Subcutaneous abdominal adipose tissue (tissue), 5 donors: Measurements from ENCODE around the gene FARP1.

ENCODE experiments used
- H3K27ac ChIP-seq: one replicate; pipeline ENCODE4 v1.7.0; 2013; ENCODE audit warnings: low read depth, mild to moderate bottlenecking, inconsistent platforms, low read length, moderate library complexity
- H3K27me3 ChIP-seq, 5 donors: one replicate each; pipeline ENCODE4 v1.7.0; 2013; ENCODE audit warnings: low read length in 5 of 5, inconsistent platforms in 1 of 5; ENCODE audit not compliant: control insufficient read depth in 5 of 5, insufficient read depth in 4 of 5
- H3K36me3 ChIP-seq, 5 donors: one replicate each; pipeline ENCODE4 v1.7.0; 2013; ENCODE audit warnings: low read length in 5 of 5; ENCODE audit not compliant: control insufficient read depth in 5 of 5, insufficient read depth in 5 of 5
- H3K4me1 ChIP-seq, 5 donors: one replicate each; pipeline ENCODE4 v1.7.0; 2013; ENCODE audit warnings: low read length in 5 of 5, mild to moderate bottlenecking in 3 of 5, moderate library complexity in 1 of 5; ENCODE audit not compliant: control insufficient read depth in 5 of 5, insufficient read depth in 5 of 5
- H3K4me3 ChIP-seq, 5 donors: one replicate each; pipeline ENCODE4 v1.7.0; 2013; ENCODE audit warnings: low read length in 5 of 5, low read depth in 1 of 5
- H3K9ac ChIP-seq, 5 donors: one replicate each; pipeline ENCODE4 v1.7.0; 2013; ENCODE audit warnings: low read length in 5 of 5, mild to moderate bottlenecking in 4 of 5, moderate library complexity in 3 of 5
- H3K9me3 ChIP-seq, 5 donors: one replicate each; pipeline ENCODE4 v1.7.0; 2013; ENCODE audit warnings: low read length in 5 of 5; ENCODE audit not compliant: control insufficient read depth in 5 of 5
- donor health status: healthy.
- donor health status: healthy.
- donor health status: healthy.
- donor health status: healthy.
- donor health status: healthy.

Gene FARP1

DNA sequence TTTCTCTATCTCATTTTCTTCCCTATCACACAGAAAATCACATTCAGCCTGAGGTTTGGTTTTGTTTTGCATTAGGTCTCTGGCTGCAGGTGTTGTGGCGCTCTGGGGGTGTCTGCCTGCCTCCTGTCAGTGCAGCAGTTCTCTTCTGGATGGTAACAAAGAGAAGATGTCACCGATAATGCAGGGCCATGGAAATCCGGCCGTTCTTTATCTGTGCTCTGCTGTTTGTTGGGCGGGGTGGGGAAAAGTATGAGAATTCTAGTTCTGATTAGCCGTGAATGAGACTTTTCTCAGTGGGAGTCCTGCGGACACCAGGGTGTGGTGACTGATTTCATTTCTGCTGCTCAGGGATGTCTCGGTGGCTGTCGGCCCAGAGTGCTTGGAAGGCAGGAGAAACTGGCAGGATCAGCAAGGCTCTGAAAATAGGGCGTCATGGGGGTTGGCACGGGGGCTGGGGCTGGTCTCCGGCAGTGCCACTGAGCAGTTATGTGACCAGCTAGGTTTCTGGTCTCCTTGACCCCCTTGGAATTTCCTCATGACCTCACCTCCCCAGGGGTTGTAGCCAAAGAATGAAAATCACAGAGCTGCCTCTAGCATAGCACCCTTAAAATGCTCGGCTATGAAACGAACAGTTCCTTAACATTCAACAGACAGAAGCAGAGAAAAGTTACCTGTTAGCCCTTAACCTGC, 29.2 kb downstream of the FARP1 start:
- peak overlapping the region in 4 of 5 donors; percentile 8 to 49 (median 32) for H3K9ac ChIP-seq
- peak overlapping the region; percentile 3 to 48 (median 26) for H3K4me3 ChIP-seq
- peaks cover 8 to 41% (median 36%) of the 10 kb centered on the region in 5 donors for H3K4me1 ChIP-seq
- no peaks in the 10 kb centered on the region for H3K9me3 ChIP-seq
- peak overlapping the region; percentile 35 for H3K27ac ChIP-seq
- peaks cover 0 to 7% (median 0%) of the 10 kb centered on the region in 5 donors for H3K36me3 ChIP-seq
- H3K27me3 ChIP-seq = no peaks in the 10 kb centered on the region

DNA sequence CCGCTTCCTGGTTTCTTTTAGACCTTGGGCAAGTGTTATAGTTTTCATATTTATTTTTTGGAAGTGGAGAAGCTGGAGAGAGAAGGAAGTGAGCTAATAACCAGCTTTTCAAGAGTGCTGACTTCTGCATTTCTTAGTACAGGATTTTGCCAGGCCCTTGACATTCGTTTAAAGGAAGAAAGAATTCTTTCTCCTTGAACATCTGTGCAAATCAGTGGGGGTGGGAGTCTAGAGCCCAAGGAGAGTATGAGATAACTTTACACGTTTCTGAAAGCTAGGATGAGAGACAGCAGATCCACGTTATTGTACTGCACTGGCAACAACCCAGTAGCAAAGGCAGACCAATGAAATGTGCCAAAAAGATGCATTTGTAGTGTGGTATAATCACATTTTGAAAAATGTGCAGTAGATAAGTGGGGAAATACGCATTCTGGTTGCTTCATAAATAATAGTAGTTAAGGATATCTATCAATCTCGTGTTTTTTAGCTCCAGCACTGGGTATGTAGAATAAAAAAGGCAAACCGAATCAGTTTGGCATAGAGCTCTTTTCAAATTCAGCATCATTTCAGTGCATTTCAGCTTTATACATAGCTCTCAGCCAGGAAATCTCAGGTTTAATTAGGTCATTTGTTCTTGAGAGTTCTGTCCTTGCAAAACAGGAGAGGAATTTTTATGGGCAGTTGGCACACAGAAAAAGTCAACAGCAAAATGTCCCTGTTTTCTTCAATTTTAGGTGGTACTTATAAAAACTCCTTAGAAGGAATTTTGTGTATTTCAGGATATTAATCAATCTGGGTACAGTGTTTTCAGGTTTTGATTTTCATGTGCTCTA, 29.9 kb downstream of the FARP1 start:
- H3K27ac ChIP-seq = peak overlapping the region; percentile 35
- H3K36me3 ChIP-seq = peaks cover 0 to 8% (median 0%) of the 10 kb centered on the region in 5 donors
- H3K4me3 ChIP-seq = peak overlapping the region in 3 of 5 donors; percentile 3 to 48 (median 31)
- H3K9me3 ChIP-seq = no peaks in the 10 kb centered on the region
- H3K9ac ChIP-seq = peak overlapping the region in 4 of 5 donors; percentile 8 to 49 (median 32)
- H3K27me3 ChIP-seq = no peaks in the 10 kb centered on the region
- peaks cover 8 to 41% (median 36%) of the 10 kb centered on the region in 5 donors for H3K4me1 ChIP-seq

DNA sequence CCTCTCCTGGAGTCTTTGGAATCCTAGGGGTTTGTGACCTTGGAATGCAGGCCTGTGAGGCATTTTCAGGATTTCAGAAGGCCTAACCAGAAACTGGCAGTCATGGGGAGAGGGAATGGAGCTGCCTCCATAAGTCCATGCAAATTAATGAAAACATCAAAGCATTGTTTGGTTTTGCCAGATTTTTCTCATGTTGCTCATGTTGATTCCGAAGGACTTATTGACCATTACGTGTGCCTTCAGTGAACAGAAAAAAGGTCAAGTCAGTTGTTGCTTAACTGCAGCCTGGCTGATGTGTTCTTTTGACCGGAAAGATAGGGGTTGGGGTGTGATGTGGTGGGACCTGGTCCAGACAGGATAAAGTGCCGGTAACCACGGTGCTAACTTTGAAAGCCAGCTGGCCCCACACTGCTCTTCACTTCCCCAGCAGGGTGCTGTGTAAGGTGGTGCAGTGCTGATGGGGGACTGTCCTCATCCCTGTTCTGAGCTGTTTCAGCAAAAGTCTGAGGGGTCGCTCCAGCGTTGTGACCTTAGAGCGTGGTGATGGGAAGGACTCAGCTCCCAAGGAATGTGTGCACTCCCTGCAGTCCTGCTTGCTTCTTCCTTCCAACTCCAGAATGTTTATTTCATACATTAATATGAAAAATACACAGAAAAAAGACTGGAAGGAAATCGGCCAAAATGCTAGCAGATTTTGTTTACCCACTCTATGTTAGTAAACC, 30.7 kb downstream of the FARP1 start:
- peak overlapping the region; percentile 35 for H3K27ac ChIP-seq
- peaks cover 8 to 41% (median 36%) of the 10 kb centered on the region in 5 donors for H3K4me1 ChIP-seq
- no peaks in the 10 kb centered on the region for H3K9me3 ChIP-seq
- H3K4me3 ChIP-seq = no peak overlapping the region
- no peaks in the 10 kb centered on the region for H3K27me3 ChIP-seq
- peaks cover 0 to 8% (median 0%) of the 10 kb centered on the region in 5 donors for H3K36me3 ChIP-seq
- no peak overlapping the region for H3K9ac ChIP-seq

DNA sequence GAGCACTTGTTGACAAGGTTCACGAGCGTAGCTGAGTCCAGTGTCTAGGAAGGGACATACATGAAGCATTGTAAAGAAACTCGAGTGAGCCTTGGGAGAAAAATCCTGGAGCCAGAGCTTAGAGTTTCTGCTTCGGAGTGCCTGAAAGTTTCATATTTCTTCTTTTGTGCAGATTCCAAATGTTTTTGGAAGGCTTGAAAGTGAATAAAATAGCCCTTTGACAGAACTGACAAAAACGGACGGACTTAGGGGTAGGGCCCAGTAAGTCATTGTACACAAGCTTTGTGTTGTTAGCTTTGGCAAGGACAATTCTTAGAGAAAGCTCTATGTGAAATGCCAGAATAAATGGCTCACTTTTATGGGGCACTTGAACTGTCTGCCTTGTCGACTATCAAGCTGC, 31.4 kb downstream of the FARP1 start:
- H3K9ac ChIP-seq = no peak overlapping the region
- H3K9me3 ChIP-seq = no peaks in the 10 kb centered on the region
- no peak overlapping the region for H3K4me3 ChIP-seq
- H3K27me3 ChIP-seq = no peaks in the 10 kb centered on the region
- H3K4me1 ChIP-seq = peaks cover 8 to 41% (median 36%) of the 10 kb centered on the region in 5 donors
- H3K27ac ChIP-seq = no peak overlapping the region
- H3K36me3 ChIP-seq = peaks cover 0 to 8% (median 0%) of the 10 kb centered on the region in 5 donors

DNA sequence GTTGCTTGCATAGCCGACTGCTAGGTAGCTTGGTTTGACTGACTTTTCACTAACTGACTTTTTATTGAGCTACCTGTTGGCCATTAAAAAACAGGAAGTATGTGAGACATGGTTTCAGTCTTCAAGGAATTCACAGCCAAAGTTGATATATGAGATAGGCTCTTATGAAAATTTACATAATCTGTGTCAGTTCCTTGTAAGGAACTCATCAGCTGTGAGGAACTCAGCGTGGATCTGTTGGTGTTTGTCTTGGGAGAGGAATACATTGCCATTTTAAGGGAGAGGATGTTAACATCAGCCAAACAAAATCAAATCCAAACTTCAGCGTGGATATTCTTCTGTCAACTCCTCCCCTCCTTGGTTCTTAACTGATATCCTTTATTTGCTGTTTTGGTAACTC, 32.1 kb downstream of the FARP1 start:
- Histone ChIP-seq H3K9ac (no peak overlapping the region), H3K9me3 (no peaks in the 10 kb centered on the region), H3K27ac (no peak overlapping the region), H3K4me1 (peaks cover 8 to 41% (median 36%) of the 10 kb centered on the region in 5 donors), H3K36me3 (peaks cover 0 to 8% (median 0%) of the 10 kb centered on the region in 5 donors), H3K27me3 (no peaks in the 10 kb centered on the region), H3K4me3 (no peak overlapping the region)

DNA sequence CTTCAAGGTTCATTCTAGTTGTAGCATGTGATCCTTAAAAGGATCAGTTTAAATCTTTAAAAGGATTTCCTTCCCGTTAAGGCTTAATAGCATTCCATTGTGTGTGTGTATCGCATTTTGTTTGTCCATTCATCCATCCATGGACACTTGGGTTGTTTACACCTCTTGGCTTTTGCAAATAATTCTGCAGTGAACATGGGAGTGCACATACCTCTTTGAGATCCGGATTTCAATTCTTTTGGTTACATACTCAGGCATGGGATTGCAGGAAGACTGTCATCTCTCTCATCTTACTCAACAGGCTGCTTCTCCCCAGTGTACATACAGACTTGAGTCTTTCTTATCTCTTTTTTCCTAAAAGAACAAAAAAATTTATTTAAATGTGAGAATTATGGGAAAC, 32.9 kb downstream of the FARP1 start:
- Histone ChIP-seq H3K27me3 (no peaks in the 10 kb centered on the region), H3K4me1 (peaks cover 8 to 41% (median 36%) of the 10 kb centered on the region in 5 donors), H3K9ac (no peak overlapping the region), H3K9me3 (no peaks in the 10 kb centered on the region), H3K27ac (no peak overlapping the region), H3K4me3 (no peak overlapping the region), H3K36me3 (peaks cover 0 to 8% (median 0%) of the 10 kb centered on the region in 5 donors)

DNA sequence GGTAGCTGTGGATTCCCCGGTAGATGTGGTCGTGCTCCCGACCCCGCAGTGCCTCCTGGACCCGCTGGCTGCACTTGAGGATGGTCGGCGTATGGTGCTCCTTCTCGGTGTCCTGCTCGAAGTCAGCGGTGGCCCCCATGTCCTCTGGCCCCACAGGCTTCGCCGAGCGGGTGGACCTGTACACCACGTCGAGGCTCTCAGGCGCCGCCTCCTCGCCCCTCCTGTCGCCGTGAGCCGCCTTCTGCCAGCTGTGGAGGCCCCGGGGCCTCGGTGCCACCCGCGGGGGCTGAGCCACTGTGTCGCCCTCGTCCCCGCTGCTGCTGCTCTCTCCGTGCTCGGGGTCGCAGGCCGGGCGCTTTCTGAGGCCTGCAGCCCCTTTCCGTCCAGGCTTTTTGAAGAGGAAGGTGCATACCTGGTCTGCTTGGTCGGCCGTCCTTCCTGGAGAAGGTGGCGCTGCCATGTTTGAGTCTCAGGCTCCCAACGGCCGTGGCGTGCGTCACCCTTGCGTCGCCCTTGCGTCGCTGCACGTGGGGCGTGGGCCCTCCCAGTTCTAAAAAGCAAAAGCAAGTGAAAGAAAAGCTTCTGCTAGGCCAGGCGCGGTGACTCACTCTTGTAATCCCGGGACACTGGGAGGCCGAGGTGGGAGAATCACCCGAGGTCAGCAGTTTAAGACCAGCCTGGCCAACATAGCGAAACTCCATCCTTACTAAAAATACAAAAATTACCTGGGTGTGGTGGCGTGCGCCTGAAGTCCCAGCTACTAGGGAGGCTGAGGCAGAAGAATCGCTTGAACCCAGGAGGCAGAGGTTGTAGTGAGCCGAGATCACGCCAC, 34.1 kb downstream of the FARP1 start, which contains the start of gene RNF113B:
RNF113B (minus strand) TSS at position 493 of the 832 bp plus-strand sequence; CDS start at position 460, 33 bp downstream.
- Histone ChIP-seq H3K9me3 (no peaks in the 10 kb centered on the region), H3K9ac (no peak within 1 kb of the TSS), H3K4me3 (no peak within 1 kb of the TSS), H3K36me3 (peaks cover 0 to 8% (median 0%) of the 10 kb centered on the region in 5 donors), H3K27ac (no peak within 1 kb of the TSS), H3K4me1 (peaks cover 8 to 33% (median 28%) of the 10 kb centered on the region in 5 donors), H3K27me3 (no peaks in the 10 kb centered on the region)

DNA sequence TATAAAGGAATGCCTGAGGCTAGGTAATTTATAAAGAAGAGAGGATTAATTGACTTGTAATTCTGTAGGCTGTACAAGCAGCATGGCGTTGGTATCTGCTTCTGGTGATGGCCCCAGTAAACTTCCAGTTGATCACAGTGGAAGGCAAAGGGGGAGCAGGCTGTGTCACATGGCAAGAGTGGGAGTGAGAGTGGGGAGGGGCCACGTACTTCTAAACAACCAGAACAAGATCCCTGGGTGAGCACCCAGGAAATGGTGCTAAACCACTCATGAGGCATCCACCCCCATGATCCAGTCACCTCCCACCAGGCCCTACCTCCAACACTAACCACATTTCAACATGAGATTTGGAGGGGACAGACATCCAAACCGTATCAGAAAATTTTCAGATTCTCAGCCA, 37.2 kb downstream of the FARP1 start:
- no peak overlapping the region for H3K27ac ChIP-seq
- H3K36me3 ChIP-seq = peaks cover 0 to 8% (median 0%) of the 10 kb centered on the region in 5 donors
- no peaks in the 10 kb centered on the region for H3K27me3 ChIP-seq
- H3K9me3 ChIP-seq = no peaks in the 10 kb centered on the region
- H3K4me3 ChIP-seq = no peak overlapping the region
- peaks cover 0 to 3% (median 0%) of the 10 kb centered on the region in 5 donors for H3K4me1 ChIP-seq
- no peak overlapping the region for H3K9ac ChIP-seq

DNA sequence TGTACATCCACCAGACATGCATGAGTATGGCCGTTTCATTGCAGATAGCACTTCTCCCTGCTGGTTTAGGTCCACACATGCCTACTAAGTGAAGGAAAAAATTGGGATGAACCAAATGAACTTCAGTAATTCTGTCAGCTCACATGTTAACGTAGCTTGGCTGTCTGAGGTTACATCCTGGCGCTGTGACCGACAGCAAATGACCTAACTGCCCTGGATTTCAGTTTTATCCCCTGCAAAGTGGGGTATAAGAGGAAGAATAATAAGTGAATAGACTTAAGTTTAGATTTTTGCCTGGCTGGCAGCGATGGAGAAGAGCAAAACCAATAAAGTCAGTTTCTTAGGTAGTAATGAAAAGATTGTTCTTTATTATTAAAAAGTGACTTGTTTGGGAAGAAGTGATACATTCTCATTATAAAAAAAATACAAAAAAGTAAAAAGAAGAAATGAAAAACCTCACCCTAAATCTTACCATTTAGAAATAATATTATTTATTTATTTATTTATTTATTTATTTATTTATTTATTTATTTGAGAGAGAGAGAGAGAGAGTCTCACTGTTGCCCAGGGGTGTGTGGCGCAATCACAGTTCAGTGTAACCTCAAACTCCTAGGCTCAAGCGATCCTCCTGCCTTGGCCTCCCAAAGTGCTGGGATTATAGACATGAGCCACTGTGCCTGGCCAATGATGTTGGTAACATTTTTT, 38.4 kb downstream of the FARP1 start:
- Histone ChIP-seq H3K9me3 (no peaks in the 10 kb centered on the region), H3K4me3 (no peak overlapping the region), H3K36me3 (peaks cover 0 to 8% (median 0%) of the 10 kb centered on the region in 5 donors), H3K4me1 (no peaks in the 10 kb centered on the region), H3K27ac (no peak overlapping the region), H3K27me3 (no peaks in the 10 kb centered on the region), H3K9ac (no peak overlapping the region)
